ENCODE data around the gene TYW1B.
"Not testable (repeated sequence)": the region's sequence is repeated elsewhere in the genome, so short reads cannot be mapped to it uniquely, and the experiment has no call there.

TYW1B gene

GRCh38 chr7:72810437-72810836 lies 17.6 kb downstream of the TYW1B start:
- not testable (repeated sequence) for DNase-seq (ENCODE audit: low read depth)

GRCh38 chr7:72808511-72808910 lies 19.5 kb downstream of the TYW1B start:
- not testable (repeated sequence) for DNase-seq (ENCODE audit: low read depth)

- DNase-seq (ENCODE audit: low read depth): not testable (repeated sequence)
Measured at GRCh38 chr7:72806851-72807250, 21.1 kb downstream of the TYW1B start.

GRCh38 chr7:72805526-72806494 lies 22.2 kb downstream of the TYW1B start:
- no peak for DNase-seq (ENCODE audit: low read depth)

GRCh38 chr7:72803778-72804177 lies 24.2 kb downstream of the TYW1B start:
- DNase-seq (ENCODE audit: low read depth): not testable (repeated sequence)

GRCh38 chr7:72801564-72801963 lies 26.4 kb downstream of the TYW1B start:
- DNase-seq (ENCODE audit: low read depth): not testable (repeated sequence)

GRCh38 chr7:72795401-72795800 lies 32.6 kb downstream of the TYW1B start:
- not testable (repeated sequence) for DNase-seq (ENCODE audit: low read depth)

GRCh38 chr7:72793791-72794190 lies 34.2 kb downstream of the TYW1B start:
- no peak for DNase-seq (ENCODE audit: low read depth)

- not testable (repeated sequence) for DNase-seq (ENCODE audit: low read depth)
Measured at GRCh38 chr7:72790698-72791060, 37.3 kb downstream of the TYW1B start.

- not testable (repeated sequence) for DNase-seq (ENCODE audit: low read depth)
Measured at GRCh38 chr7:72790048-72790697, 37.8 kb downstream of the TYW1B start.

- no peak for DNase-seq (ENCODE audit: low read depth)
Measured at GRCh38 chr7:72785166-72785955, 42.6 kb downstream of the TYW1B start.

- DNase-seq (ENCODE audit: low read depth): not testable (repeated sequence)
Measured at GRCh38 chr7:72783601-72784370, 44.2 kb downstream of the TYW1B start.

- no peak for DNase-seq (ENCODE audit: low read depth)
Measured at GRCh38 chr7:72781631-72782030, 46.4 kb downstream of the TYW1B start.

GRCh38 chr7:72781161-72781560 lies 46.8 kb downstream of the TYW1B start:
- DNase-seq (ENCODE audit: low read depth): no peak

GRCh38 chr7:72780289-72780894 lies 47.6 kb downstream of the TYW1B start:
- DNase-seq (ENCODE audit: low read depth): not testable (repeated sequence)

- not testable (repeated sequence) for DNase-seq (ENCODE audit: low read depth)
Measured at GRCh38 chr7:72777167-72777566, 50.8 kb downstream of the TYW1B start.

- not testable (repeated sequence) for DNase-seq (ENCODE audit: low read depth)
Measured at GRCh38 chr7:72772627-72773026, 55.4 kb downstream of the TYW1B start.

GRCh38 chr7:72766994-72767393 lies 61.0 kb downstream of the TYW1B start:
- not testable (repeated sequence) for DNase-seq (ENCODE audit: low read depth)

GRCh38 chr7:72760602-72761001 lies 67.4 kb downstream of the TYW1B start:
- no peak for DNase-seq (ENCODE audit: low read depth)

GRCh38 chr7:72754312-72754711 lies 73.7 kb downstream of the TYW1B start:
- no peak for DNase-seq (ENCODE audit: low read depth)

- DNase-seq (ENCODE audit: low read depth): no peak
Measured at GRCh38 chr7:72753781-72754180, 74.2 kb downstream of the TYW1B start.

All from stimulated activated CD4-positive, alpha-beta T cell treated with anti-CD3 and anti-CD28 coated beads, Interleukin-2, amount 100 ng/mL, for 4 hours (primary cell).